Stimulated activated CD4-positive, alpha-beta T cell treated with anti-CD3 and anti-CD28 coated beads, Interleukin-4, amount 100 ng/mL, for 1 hour (primary cell): ENCODE data around the gene RNF32.
"Not testable (repeated sequence)": the region's sequence is repeated elsewhere in the genome, so short reads cannot be mapped to it uniquely, and the experiment has no call there.

Source experiments
- DNase-seq: peaks from one replicate; pipeline ENCODE4 v3.0.0-alpha.2; 2020

Gene RNF32

GRCh38 chr7:156614434-156615264 is 25.9 kb upstream of the RNF32 start:
- DNase-seq, result no peak

GRCh38 chr7:156616269-156617202 is 24.0 kb upstream of the RNF32 start:
- DNase-seq, result no peak

GRCh38 chr7:156617215-156617614 is 23.4 kb upstream of the RNF32 start:
- DNase-seq, result no peak

GRCh38 chr7:156618078-156618779 is 22.3 kb upstream of the RNF32 start:
- no peak for DNase-seq

- no peak for DNase-seq
Observed at GRCh38 chr7:156618780-156619367, 21.7 kb upstream of the RNF32 start.

GRCh38 chr7:156619488-156620290 is 20.9 kb upstream of the RNF32 start:
- DNase-seq, result not testable (repeated sequence)

- no peak for DNase-seq
Observed at GRCh38 chr7:156620291-156620675, 20.3 kb upstream of the RNF32 start.

- no peak for DNase-seq
Observed at GRCh38 chr7:156621652-156622051, 18.9 kb upstream of the RNF32 start.

- DNase-seq, result no peak
Observed at GRCh38 chr7:156625580-156625979, 15.0 kb upstream of the RNF32 start.

- no peak for DNase-seq
Observed at GRCh38 chr7:156626220-156626895, 14.2 kb upstream of the RNF32 start.

- no peak for DNase-seq
Observed at GRCh38 chr7:156628562-156628961, 12.0 kb upstream of the RNF32 start.

- no peak for DNase-seq
Observed at GRCh38 chr7:156629873-156630272, 10.7 kb upstream of the RNF32 start.

GRCh38 chr7:156634117-156634516 is 6.5 kb upstream of the RNF32 start:
- no peak for DNase-seq

- no peak for DNase-seq
Observed at GRCh38 chr7:156635529-156636385, 4.8 kb upstream of the RNF32 start.

- DNase-seq, result not testable (repeated sequence)
Observed at GRCh38 chr7:156637093-156637492, 3.5 kb upstream of the RNF32 start.

GRCh38 chr7:156638443-156639077 is 2.0 kb upstream of the RNF32 start:
- no peak for DNase-seq

- no peak for DNase-seq
Observed at GRCh38 chr7:156639426-156640256, 933 bp upstream of the RNF32 start.

GRCh38 chr7:156640949-156641485 is 443 bp downstream of the RNF32 start:
- DNase-seq, result peak; percentile 51
